AML-193 (cell line): ENCODE measurements around the gene FOSL2.

Experiments used
- DNase-seq, 2 experiments: peaks; one replicate each; lab custom pipeline; 2025; lab: John Stamatoyannopoulos, UW

The FOSL2 gene

DNA sequence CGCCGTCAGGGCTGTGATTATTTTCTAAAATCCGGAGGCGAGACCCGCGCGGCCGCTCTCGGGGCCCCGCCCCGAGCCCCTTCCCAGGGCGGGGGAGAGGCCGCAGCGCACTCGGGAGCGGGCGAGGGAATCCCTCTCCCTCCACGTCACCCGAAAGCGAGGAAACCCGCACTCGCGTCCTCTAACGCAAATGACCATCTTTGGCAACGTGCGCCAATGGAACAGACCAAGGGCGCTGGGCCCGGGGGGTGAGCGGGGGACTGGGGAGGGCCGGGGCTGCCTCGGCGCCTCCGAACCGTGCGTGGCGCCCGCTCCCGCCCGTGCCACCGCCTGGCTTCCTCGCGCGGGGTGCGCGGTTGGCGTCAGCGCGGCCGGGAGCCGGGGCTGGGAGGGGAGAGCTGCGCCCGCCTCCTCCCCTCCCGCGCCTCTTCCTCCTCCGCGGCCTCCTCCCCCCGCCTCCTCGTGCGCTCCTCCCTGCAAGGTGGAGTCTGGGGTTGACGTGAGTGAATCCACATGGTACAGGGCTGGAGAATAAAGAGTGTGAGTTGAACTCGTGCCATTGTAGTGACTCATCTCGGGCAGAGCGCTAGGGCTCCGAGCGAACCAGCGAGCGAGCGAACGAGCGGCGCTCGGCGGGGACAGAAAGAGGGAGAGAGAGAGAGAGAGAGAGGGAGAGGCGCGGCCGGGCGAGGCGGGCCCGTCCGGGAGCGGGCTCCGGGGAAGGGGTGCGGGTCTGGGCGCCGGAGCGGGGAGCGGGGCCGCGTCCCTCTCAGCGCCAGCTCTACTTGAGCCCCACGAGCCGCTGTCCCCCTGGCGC is at the start of gene FOSL2:
TSS of gene FOSL2 (plus strand) at position 562 of the 817 bp plus-strand sequence. CDS start 863 bp downstream, outside the sequence.
- peak; percentile 96 to 97 for DNase-seq

DNA sequence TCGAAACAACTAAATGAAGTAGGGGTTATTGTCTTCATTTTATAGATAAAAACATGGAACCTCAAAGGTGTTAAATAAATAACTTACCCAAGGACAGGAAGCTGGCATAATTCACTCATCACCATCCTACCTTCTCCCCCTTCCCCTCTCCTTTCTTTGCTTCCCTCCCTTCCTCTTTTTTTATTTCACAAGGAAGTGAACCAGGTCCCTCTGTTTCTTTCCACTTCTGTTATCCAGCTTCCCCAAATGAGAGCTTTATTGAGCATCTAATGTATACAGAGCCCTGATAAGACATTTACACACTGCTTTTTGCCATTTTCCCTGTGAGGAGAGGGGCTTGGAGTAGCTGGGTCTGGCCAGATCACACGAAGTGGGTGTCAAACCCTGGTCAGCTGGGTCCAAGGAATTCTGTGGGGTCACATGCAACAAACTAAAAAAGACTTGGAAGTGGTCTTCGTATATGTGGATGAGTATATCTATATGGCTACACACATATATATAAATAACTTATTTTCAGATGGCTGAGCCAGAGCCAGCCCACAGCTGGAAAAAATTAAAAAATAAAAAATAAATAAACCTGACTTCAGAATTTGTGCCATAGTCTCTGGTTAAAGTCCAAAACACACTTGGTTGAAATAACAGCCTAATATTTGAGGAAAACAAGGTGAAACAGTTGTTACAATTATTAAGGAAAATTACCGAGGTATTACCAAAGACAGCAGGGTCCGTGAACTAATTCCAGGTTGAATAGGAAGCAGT is 49.3 kb upstream of the FOSL2 start:
- DNase-seq, result peak; percentile 49 to 66

DNA sequence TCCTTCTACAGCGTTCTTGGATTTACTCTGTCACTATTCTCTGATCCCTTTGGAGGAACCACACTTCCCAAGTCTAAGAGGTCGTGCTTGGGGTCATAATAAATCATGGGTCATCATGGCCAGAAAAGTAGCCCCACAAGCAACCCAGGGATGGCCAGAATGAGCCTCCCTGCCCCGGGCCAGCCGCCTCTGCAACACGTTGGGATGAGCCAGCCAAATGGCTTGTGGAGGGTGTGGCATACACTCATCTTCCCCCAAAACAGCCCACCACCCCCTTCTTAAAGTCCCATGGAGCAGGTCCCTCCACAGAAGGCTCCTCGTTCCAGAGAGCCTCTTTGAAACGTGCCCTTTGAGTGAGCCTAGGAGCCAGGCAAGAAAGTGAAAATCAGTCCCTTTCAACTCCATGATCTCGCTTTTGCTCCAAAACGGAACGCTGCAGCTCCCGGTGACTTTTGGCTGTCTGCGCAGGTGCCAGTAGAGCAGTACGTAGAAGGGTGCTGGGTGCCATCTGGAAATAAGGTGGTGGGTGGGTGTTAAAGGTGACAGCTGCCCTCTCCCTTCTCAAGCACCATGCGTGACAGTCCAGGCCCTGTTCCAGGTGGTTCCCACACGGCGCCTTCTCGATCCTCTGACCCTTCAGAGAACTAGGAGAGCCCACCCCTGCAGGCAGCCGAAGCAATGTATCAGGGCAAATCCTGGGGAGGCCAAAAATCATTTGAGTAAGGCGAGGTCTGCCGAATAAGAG is 48.5 kb upstream of the FOSL2 start:
- DNase-seq, result no peak

DNA sequence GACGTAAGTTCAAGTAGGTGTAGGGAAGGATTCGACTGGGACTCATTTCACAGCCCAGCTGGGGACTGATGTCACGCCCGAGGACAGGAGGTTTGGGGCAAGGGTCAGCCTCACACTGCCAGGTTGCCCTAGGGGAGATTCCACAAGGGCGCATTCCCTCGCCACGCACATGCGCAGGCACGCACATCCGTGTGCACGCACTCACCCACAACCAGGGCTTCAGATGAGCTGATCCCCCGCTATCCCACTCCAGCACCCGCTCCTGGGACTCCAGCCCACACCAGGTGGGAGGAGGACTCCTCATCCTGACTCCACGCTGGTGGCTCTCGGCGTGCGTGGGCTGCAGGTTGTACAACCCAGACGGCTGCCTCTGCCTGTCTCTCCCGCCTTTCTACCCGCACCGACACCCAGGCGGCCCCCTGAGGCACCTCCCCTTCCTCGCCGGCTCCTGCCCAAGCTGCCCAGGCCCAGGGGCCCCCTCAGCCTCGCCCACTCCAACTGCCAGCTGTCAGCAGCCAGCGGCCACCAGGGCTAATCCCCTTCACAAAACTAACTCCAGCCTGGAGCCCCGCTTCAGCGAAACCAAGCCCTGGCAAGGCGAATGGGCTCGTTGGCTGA is 47.8 kb upstream of the FOSL2 start:
- DNase-seq, result no peak

DNA sequence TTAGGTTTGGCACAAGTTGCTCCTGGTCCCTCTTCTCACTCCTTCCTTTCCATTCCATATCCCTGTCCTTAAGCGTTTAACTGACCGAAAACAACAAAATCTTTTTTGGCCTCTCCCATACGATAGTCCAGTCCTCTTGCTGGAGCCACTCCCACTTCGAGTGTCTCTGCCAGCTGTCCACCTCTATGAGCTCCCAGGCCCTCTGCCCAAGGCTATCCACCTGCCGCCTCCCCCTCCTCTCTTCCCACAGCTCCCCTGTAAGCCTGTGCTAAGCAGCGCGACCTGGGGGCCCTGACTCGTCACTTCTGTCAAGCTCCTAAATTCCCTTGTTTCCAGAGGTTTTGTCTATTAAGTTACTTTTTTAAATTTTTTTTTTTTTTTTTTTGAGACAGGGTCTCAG is 47.0 kb upstream of the FOSL2 start:
- no peak for DNase-seq

DNA sequence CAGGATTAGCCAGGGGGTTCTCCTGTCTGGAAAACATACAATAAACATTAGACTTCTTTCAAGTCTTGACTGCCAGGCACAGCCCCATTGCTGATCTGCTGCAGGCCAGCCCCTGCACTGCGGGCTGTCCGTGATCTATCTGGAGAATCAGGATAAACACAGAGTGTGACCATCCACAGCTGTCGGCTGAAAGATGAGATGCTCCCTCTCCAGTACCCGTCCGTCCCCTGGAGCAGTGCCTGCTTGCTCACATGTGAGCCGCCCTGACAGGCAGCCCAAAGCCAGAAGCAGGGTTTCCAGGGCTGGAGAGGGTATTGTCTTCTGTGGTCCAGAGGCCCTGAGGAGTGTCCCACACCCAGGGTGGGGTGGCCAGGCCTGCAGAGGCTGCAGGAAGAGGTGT is 46.1 kb upstream of the FOSL2 start:
- no peak for DNase-seq

DNA sequence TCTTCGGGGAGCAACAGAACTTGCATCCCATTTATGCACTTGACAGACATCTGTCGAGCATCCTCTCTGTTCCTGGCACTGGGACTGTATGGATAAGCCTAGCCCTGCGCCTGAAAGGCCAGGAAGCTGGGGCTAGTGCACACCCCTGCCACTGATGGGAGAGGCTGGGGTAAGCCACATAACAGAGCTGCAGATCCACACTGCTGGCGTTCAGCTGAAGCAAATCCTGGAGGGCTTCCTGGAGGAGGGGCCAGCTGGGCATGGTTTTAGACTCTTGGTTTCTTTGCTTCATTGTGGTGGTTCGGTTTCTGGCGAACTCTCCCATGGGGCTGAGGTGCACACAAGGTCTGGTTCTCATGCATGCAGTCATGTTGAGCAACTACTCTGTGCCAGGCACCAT is 45.5 kb upstream of the FOSL2 start:
- no peak for DNase-seq

DNA sequence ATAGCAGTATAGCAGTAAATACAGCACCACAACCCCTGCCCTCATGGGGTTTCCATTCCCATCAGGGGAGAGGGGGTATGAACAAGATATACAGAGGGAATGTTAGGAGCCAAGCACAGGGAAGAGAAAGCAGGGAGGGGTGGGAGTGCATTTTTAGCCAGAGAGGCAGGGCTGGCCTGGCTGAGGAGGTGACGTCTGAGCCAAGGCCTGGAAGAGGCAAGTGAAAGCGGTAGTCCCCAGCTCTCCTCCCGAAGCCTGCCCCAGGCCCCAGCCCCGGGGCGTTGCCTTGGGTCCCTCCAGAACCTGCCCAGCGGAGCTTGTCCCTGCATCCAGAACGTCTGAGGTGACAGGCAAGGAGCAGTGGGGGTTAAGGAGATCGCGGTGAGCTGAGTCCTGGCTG is 45.1 kb upstream of the FOSL2 start:
- no peak for DNase-seq

DNA sequence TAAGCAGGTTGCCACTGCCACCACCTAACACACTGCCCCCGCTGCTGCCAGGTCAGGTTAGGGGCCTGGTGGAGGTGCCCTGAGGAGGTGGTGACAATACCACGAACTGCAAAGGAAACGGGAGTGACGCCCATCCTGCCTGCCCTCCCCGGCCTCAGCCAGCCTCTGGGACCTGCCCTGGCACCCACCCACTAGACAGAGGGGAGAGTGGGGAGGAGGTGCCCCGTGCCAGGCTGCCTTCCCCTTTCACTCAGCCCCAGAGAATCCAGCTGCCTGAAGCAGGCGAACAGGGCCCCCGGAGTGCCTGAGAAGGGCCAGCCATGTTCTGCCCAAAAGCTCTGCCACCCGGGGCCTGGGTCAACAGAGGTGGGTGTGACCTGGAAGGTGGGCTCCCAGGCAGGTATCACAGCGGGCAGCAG is 44.5 kb upstream of the FOSL2 start:
- DNase-seq, result no peak

DNA sequence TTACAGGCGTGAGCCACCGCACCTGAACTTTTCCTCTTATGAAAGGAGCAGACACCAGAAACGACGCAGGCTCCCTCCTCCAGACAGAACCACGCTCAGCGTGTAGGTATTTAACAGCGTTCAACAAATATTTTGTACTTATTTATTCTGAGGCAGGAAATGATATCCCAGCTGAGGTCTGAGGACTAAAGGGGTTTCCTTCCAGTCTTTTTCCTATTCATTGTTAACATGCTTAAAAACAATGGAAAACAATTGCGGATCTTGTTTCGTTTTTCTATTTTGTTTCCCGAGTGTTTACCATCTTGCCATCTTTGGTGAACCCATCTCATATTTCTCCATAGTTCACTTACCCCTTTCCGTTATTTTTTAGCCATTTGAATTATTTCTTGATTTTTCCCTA is 43.7 kb upstream of the FOSL2 start:
- no peak for DNase-seq

DNA sequence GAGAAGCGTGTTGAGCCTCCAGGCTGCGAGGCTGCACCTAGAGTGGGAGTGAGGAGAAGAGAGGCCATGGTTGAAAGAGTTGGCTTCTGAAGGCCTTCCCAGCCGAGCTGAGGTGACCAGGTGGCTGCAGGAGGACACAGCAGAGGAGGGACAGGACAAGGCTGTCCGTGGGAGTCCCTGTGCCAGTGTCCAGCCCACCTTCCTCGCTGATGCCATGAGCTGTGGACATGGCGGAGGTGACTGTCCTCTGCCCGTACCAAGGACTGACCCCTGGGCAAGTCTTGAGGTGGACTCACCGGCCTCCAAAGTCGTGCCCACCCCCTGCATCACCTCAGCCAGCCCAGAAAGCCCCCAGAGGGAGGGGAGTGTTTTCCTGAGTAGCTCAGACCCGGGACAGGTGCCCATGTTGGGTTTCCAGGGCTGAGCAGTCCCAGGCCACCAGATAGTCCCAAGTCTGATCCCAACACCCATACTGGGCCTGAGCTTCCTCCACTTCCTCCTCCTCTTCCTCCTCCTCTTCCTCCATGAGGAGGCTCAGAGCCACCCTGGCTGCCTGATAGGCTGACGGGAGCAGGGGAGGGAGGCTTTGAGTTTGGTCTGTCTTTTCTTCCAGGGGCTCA is 43.0 kb upstream of the FOSL2 start:
- DNase-seq, result no peak

DNA sequence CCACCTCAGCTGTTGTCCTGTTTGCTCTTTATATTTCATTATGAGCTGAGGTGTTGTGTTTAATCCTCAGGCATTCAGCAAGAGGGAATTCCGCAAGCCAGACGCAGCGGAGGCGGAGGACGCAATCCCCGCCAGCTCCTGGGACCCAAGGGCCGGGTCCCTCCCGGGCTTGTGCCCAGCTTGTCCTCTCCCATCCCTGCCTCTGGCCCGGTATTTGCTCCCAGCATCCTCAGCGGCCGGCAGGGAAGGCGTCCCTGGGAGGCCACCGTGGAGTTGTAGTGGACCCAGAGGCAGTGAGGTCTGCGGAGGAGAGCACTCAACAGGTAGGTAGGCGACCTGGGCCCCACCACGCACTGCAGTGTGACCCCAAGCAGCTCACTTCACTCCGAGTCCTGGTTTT is 42.5 kb upstream of the FOSL2 start:
- DNase-seq, result no peak

DNA sequence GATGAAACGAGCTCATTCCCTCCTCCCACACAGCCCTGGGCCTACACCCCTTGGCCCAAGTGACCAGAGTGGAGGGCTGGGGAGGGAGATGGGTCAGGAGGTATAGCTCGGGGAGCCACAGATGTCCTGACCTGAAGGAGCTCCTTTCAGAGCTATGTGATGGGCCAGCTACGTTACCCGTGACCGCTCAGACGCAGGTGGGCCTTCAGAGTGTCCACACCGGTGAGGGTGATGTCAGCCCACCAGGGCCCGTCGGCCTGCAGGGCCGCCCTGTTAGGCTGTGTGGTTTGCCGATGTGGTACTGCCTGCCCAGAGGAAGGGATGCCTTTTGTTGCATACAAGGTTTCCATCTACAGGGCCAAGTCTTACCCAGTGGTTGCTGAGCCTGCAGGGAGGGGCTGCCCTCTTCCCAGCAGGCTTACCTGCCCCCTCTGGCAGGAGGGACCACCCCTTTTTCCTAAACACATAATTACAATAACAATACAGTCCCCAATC is 41.8 kb upstream of the FOSL2 start:
- no peak for DNase-seq

DNA sequence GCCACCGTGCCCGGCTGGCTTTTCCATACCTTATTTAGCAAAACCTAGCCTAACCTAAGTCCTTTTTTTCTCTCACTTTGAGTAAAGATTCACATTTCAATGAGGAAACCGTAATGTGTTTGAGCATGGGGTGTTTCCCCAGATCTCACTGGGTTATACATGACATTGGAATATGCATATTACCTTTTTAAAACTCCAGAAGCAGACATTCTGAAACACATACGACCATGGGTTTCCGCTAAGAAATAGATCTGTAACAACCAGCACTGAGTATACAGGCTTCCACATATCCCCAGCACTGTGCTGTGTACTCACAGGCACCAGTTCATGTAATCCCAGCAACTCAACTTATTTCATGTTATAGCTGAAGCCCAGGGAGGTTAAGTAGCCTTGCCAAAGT is 41.0 kb upstream of the FOSL2 start:
- DNase-seq, result no peak

DNA sequence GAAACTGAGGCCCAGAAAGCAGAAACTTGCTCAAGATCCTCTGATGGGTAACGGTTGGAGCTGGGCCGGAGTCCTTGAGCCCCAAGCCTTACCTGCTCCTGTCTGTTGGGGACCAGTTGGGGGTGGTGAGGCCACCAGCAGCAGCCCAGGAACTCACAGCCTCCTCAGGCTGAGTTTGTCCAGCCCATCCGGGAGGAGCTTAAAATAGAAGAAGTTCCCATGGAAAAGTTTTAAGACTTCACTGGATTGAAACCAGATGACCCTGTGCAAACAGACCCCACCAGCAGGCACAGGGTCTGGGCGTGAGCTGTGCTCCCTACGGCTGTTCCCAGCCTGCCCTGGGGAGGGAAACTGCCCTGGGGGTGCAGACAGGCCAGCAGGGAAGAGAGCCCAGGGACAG is 40.6 kb upstream of the FOSL2 start:
- DNase-seq, result no peak

DNA sequence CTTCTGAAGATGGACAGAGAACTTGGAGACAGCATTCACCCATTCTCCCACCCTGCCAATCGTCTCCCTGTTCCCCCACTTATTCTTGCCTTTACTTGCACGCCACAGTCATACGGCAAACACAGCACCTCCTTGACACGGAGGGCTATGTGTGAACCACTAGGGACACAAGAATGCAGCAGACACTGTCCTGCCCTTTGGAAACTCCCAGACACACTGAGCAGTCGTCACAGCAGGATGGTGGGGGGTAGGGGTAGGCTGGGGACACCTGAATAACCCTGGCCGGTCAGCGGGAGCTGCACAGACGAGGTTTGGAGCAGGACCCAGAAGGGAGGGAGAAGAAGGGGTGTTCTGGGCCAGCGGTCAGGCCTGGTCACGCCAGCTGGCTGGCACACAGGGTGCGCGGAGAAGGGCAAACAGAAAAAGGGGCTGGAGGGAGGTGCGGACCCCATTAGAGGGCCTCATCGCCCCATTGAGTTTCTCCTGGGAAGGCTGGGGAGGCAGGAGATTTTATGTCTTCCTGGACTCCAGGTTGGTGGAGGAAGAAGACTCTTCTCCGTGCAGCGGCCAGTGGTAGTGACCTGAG is 40.0 kb upstream of the FOSL2 start:
- no peak for DNase-seq

DNA sequence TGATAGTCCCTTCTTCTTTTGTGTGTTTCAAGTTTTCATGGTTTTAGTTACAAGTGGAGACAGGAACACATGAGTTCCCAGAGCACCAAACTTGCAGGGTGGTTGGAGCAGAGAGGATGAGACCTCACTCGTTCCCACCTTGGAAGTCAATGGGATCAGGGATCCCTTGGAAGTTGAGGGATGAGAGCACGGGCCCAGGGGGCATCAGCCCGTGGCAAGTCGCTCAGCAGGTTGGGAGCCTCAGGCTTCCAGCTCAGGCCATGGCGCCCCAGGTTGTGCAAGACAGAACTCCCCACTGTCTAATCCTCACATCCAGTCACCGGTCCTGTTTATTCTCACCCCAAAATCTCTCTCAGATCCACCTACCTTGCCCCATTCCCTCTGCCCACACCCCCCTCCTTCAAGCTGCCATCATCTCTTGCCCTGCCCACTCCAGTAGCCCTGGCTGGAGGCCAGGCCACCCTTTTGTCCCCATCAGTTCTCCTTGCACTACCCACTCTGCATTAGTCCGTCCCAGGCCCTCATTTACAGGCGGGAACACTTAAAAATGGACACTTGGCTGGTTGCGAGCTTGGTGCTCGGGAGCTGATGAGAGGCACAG is 37.6 kb upstream of the FOSL2 start:
- DNase-seq, result no peak

DNA sequence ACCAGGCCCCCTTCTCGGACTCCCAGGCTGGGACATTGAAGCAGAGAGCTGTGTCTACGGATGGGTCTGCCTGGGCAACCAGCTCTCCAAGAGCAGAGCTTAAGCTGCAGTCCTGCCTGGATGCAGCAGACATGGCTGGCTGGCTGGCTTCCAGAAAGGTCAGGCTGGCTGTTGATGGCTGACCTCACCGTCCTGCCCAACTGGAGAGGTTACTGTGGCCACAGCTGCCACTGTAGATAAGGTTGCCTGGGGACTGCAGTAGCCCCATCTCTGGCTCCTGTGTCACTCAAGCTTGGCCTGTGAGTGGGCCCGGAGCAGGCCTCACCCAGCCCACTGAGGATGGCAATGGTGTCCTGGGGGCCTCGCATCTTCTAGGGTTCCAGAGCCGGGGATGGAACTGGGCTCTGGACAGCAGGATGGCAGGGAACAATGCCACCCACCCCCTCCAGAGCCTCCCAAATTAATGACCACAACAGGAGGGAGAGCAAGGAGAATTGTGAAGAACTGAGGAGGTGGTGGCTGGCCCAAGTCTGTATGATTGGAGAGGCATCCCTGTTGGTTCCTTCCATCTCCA is 37.0 kb upstream of the FOSL2 start:
- no peak for DNase-seq

DNA sequence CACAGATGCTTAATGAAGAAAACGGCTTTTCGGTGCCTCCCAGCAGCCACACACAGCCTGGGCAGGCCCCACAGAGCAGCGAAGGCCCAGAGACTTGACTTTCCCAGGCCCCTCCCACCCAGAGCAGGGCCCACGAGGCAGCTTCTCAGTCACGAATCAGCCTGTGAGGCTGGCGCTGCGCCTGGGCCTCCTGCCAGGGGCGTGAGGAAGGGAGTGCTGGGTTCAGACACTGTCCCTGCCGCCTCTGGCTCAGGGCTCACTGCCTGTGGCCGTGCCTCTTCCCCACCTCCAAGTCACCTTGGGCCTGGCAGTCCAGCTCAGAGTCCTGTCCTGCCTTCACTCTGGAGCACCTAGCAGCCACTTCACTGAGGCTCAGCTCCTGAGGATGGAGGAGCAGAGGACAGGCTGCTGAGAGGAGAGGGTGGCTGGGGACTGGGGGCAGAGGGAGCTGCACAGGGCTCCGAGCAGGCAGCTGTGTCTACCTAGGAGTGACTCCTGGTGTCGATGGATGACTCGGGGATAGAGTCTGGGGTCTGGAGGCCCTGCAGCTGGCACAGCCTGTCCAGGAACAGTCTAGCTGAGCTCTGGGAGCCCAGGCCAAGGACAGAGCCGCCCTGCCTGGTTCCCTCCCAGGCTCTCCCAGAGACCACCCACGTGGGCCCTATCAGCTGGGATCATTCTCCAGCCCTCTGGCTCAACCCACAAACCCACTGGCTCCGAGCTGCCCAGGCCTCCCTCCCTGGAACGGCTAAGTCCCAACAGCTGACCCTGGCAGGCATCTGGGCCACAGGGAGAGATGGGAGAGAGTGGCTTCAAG is 36.4 kb upstream of the FOSL2 start:
- DNase-seq, result peak in 1 of 2 experiments; percentile 14

DNA sequence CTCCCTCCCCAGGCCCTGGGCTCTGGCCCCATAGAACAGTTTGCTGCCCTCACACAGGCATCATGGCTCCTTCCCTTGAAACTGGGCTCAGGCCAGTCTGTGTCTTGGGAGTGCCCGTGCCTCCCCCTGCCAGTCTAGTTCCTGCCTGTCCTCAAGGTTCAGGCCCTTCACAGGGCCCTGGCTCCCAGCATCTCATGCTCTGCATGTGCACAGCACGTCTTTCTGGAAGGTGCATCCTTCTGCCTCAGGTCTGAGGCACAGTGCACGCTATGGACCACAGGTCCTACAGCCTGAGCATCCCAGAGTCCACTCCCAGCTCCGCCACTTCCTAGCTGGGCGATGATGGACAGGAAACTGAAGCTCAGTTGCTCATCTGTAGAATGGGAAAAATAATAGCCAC is 35.6 kb upstream of the FOSL2 start:
- DNase-seq, result no peak
